HepG2 (cell line): ENCODE measurements around the gene SNAP47. TPM values are rescaled to one million over a fixed set of nuclear protein-coding genes. Genes with fewer than 3 reads are reported as not detected.
A peak's percentile ranks its signal among the peaks of the same experiment; 100 is the strongest.

Experiments
- ATAC-seq: fragments of 200-7000 bp; cut with Tn5 transposase; 3 replicates; pipeline ENCODE4 v1.9.1; 2020; ENCODE audit warnings: mild to moderate bottlenecking, moderate library complexity
- BruUV-seq: library from RNA; stranded (reverse); fragments of 400-500 nt; replicated peaks from 2 replicates; lab custom pipeline; 2021; lab: Mats Ljungman, UMichigan
- CTCF ChIA-PET: fragments of 300-600 bp; formaldehyde crosslinking; extraction: SDS; loops from one replicate; lab custom pipeline; 2021; ENCODE audit warnings: low total read pairs, inconsistent platforms, low intra/inter-chr PET ratio; lab: Yijun Ruan, JAX
- POLR2A ChIA-PET: fragments of 350-600 bp; sonication (Branson Sonifier 250); formaldehyde crosslinking; loops from one replicate; lab custom pipeline; 2020; ENCODE audit warnings: antibody characterized with exemption, inconsistent platforms; lab: Yijun Ruan, JAX
- DNase-seq: peaks from one replicate; pipeline ENCODE4 v3.0.0-alpha.2; 2015; ENCODE audit warnings: low spot score
- FAIRE-seq: peaks from 3 replicates; lab custom pipeline; 2011; peaks lifted over from hg19 to GRCh38; lab: Jason Lieb, UNC
- H2AFZ ChIP-seq: one replicate; pipeline ENCODE4 v1.6.1; 2011; ENCODE audit warnings: low read length, inconsistent platforms
- H3K27ac ChIP-seq: fragments of 300-600 bp; 3 replicates; pipeline ENCODE4 v1.8.0; 2011; ENCODE audit warnings: mixed run types, mild to moderate bottlenecking, mixed read lengths, low read length, inconsistent platforms; ENCODE audit not compliant: insufficient read depth; ENCODE audit errors: extremely low read length
- H3K27me3 ChIP-seq, 2 experiments: fragments of 200-600 bp in 1 of 2; 2 replicates in 1 of 2; 3 replicates in 1 of 2; pipeline versions ENCODE4 v1.6.0 to v1.8.0; 2011; ENCODE audit warnings: low read length in 2 of 2, mild to moderate bottlenecking in 2 of 2, moderate library complexity in 2 of 2, inconsistent platforms in 1 of 2; ENCODE audit not compliant: insufficient read depth in 2 of 2, control insufficient read depth in 1 of 2
- H3K36me3 ChIP-seq, 2 experiments: fragments of 200-600 bp in 1 of 2; replicated peaks in 1 of 2; 2 replicates in 1 of 2; 3 replicates in 1 of 2; pipeline versions ENCODE4 v1.5.1 to v1.8.0; 2011; ENCODE audit warnings: low read length in 2 of 2, inconsistent platforms in 1 of 2; ENCODE audit not compliant: insufficient read depth in 2 of 2, control insufficient read depth in 1 of 2
- H3K4me1 ChIP-seq: 2 replicates; pipeline ENCODE4 v1.5.1; 2012; ENCODE audit warnings: low read length, inconsistent platforms; ENCODE audit not compliant: insufficient read depth
- H3K4me2 ChIP-seq: 2 replicates; pipeline ENCODE4 v1.6.0; 2011; ENCODE audit warnings: low read depth, low read length, inconsistent platforms
- H3K4me3 ChIP-seq, 3 experiments: fragments of 200-600 bp in 1 of 3; sonication (generic), shearing (Covaris generic) in 1 of 3; replicated peaks in 1 of 3; 2 replicates each; pipeline ENCODE4 v1.5.1; 2011 to 2016; ENCODE audit warnings: low read length in 3 of 3, inconsistent platforms in 2 of 3, low read depth in 2 of 3, mild to moderate bottlenecking in 2 of 3, control low read depth in 1 of 3, mixed read lengths in 1 of 3; ENCODE audit not compliant: insufficient read depth in 1 of 3
- H3K79me2 ChIP-seq: one replicate; pipeline ENCODE4 v1.6.1; 2011; ENCODE audit warnings: low read length, inconsistent platforms; ENCODE audit not compliant: insufficient read depth
- H3K9ac ChIP-seq: 2 replicates; pipeline ENCODE4 v1.6.0; 2011; ENCODE audit warnings: mild to moderate bottlenecking, low read depth, low read length, inconsistent platforms; ENCODE audit not compliant: insufficient read depth
- H3K9me3 ChIP-seq: 2 replicates; pipeline ENCODE4 v1.5.1; 2012; ENCODE audit warnings: mild to moderate bottlenecking, low read length
- H4K20me1 ChIP-seq: 2 replicates; pipeline ENCODE4 v1.6.0; 2011; ENCODE audit warnings: inconsistent platforms, mild to moderate bottlenecking, low read length, moderate library complexity; ENCODE audit not compliant: insufficient read depth
- AGO2 ChIP-seq: fragments of 200-400 bp; formaldehyde crosslinking; optimal IDR thresholded peaks from 2 replicates; pipeline ENCODE3; 2017; ENCODE audit warnings: mild to moderate bottlenecking, low read depth, low read length, moderate library complexity
- NCOR1 ChIP-seq: fragments of 200-600 bp; sonication (generic); IDR thresholded peaks from 2 replicates; pipeline ENCODE4 v1.7.0; 2017; ENCODE audit warnings: antibody characterized with exemption, low read length, borderline replicate concordance
- SCMH1 ChIP-seq: sonication (generic); formaldehyde crosslinking; IDR thresholded peaks from 2 replicates; pipeline ENCODE4 v1.9.0; 2021; ENCODE audit warnings: missing genetic modification reagents, mild to moderate bottlenecking, borderline replicate concordance
- TGIF2 ChIP-seq: IDR thresholded peaks from 2 replicates; pipeline ENCODE4 v1.6.1; 2016; ENCODE audit warnings: control low read depth, missing compliant biosample characterization
- ZKSCAN8 ChIP-seq: IDR thresholded peaks from 2 replicates; pipeline ENCODE4 v1.6.1; 2016; ENCODE audit warnings: borderline replicate concordance, missing genetic modification reagents, missing compliant biosample characterization
- ZNF512B ChIP-seq: sonication (generic); formaldehyde crosslinking; IDR thresholded peaks from 2 replicates; pipeline ENCODE4 v1.5.1; 2020; ENCODE audit warnings: missing genetic modification reagents, mild to moderate bottlenecking, borderline replicate concordance
- WGBS: methylation state at CpG from one replicate; pipeline ENCODE4 v1.1.6; 2017; ENCODE audit warnings: low lambda C conversion rate; 5-methylcytosine and 5-hydroxymethylcytosine counted together
- in situ Hi-C: cut with HindIII; loops from 2 replicates; pipeline ENCODE4 v1.10.0; 2017; ENCODE audit warnings: low pct_unique_long_range_greater_than_20kb; ENCODE audit not compliant: extremely low pct_ligation_motif_present
- intact Hi-C: fragments of 100-400 bp; cut with micrococcal nuclease; formaldehyde crosslinking; loops from one replicate; pipeline ENCODE4 v1.10.0; 2022; ENCODE audit not compliant: unreplicated experiment
- polyA plus RNA-seq, 8 experiments: library from polyadenylated mRNA; depleted of rRNA in 3 of 8; stranded (reverse) in 7 of 8; unstranded in 1 of 8; fragments of >200 nt; fragmentation: Illumina TruSeq in 4 of 8; extraction: Trizol in 4 of 8; gene quantifications; 2 replicates each; pipeline versions ENCODE4 v1.2.1 to v1.2.3, GENCODE V29; 2011 to 2016; ENCODE audit warnings: low read depth in 4 of 8, missing spikeins in 1 of 8, mixed read lengths in 1 of 8; ENCODE audit not compliant: insufficient read depth in 1 of 8
- total RNA-seq, 5 experiments: library from RNA; depleted of rRNA; stranded (reverse); fragments of >200 nt; fragmentation: Illumina TruSeq; extraction: Trizol; gene quantifications; 2 replicates each; pipeline ENCODE4 v1.2.3, GENCODE V29; 2016; ENCODE audit warnings: low read depth in 1 of 5

Gene SNAP47
- total and polyA plus RNA-seq, 2 of the 13 experiments (the other 11 are each of a cell fraction or from before 2014, with no cell fraction given): 13.6 to 25.1 TPM

GRCh38 chr1:227781314-227781930 is 46.2 kb downstream of the SNAP47 start:
- FAIRE-seq: no peak

More at GRCh38 chr1:227781314-227781930, 46.2 kb downstream of the SNAP47 start:
- BruUV-seq: no TSS peak
- DNase-seq (no peak), ATAC-seq (no peak)
- Histone ChIP-seq H3K27me3 (peaks cover 1 to 9% of the 10 kb centered on the region in 2 experiments; a peak in 3 of 5 replicates), H3K9me3 (no peaks in the 10 kb centered on the region), H3K27ac (no peak overlapping the region), H4K20me1 (no peaks in the 10 kb centered on the region), H3K4me2 (no peak overlapping the region), H3K4me1 (peaks cover under 1% of the 10 kb centered on the region; the same call in 1 of the 2 replicates), H3K79me2 (no peaks in the 10 kb centered on the region), H3K9ac (no peak overlapping the region), H2AFZ (no peak overlapping the region), H3K4me3 (no peak overlapping the region), H3K36me3 (peaks cover 0 to 4% of the 10 kb centered on the region in 2 experiments; a peak in 3 of 5 replicates)
- ChIA-PET CTCF (no interaction called here), POLR2A (no interaction called here)
- 98% methylated on average over 4 of the region's 15 CpGs for WGBS
- intact Hi-C loops: no loop called here
- in situ Hi-C loops: no loop called here
- TF ChIP-seq AGO2: peak; percentile 43
- TF ChIP-seq NCOR1: no peak
- TF ChIP-seq ZNF512B (CRISPR knock-in tag): no peak
- TF ChIP-seq ZKSCAN8 (CRISPR knock-in tag): no peak
- no peak for TF ChIP-seq TGIF2 (CRISPR knock-in tag)
- TF ChIP-seq SCMH1 (CRISPR knock-in tag): no peak
